ENCODE data around the gene ANKRD13C. TPM values are rescaled to one million over a fixed set of nuclear protein-coding genes. Genes with fewer than 3 reads are reported as not detected.

Gene ANKRD13C, protein sequence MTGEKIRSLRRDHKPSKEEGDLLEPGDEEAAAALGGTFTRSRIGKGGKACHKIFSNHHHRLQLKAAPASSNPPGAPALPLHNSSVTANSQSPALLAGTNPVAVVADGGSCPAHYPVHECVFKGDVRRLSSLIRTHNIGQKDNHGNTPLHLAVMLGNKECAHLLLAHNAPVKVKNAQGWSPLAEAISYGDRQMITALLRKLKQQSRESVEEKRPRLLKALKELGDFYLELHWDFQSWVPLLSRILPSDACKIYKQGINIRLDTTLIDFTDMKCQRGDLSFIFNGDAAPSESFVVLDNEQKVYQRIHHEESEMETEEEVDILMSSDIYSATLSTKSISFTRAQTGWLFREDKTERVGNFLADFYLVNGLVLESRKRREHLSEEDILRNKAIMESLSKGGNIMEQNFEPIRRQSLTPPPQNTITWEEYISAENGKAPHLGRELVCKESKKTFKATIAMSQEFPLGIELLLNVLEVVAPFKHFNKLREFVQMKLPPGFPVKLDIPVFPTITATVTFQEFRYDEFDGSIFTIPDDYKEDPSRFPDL
- polyA plus RNA-seq (2013), result 19.2 and 19.5 TPM in 2 replicates

GRCh38 chr1:70354332-70355110, at the start of gene ANKRD13C:
Gene ANKRD13C (minus strand): TSS chr1:70354722. CDS start chr1:70354408, 314 bp downstream.
- Histone ChIP-seq H4K8ac (ENCODE audit: low read depth, low read length) (peak within 1 kb of the TSS; percentile 98), H3K4me2 (ENCODE audit: low read length) (peak within 1 kb of the TSS; percentile 98), H4K91ac (ENCODE audit: low read depth, low read length) (peak within 1 kb of the TSS; percentile 76), H2BK5ac (ENCODE audit: low read depth, low read length, poor library complexity) (peak within 1 kb of the TSS; percentile 68), H3K4me1 (ENCODE audit: control insufficient read depth in 1 of 2, insufficient read depth in 2 of 2, low read length in 2 of 2) (no peaks in the 10 kb centered on the region), H2BK12ac (ENCODE audit: low read length) (peak within 1 kb of the TSS; percentile 36), H2AFZ (ENCODE audit: insufficient read depth, low read length, poor library complexity) (peak within 1 kb of the TSS; percentile 71), H3K27ac (ENCODE audit: low read depth, low read length) (peak within 1 kb of the TSS; percentile 87), H2AK5ac (ENCODE audit: low read length) (peak within 1 kb of the TSS; percentile 89), H3K9me3 (ENCODE audit: insufficient read depth, low read depth, low read length) (no peaks in the 10 kb centered on the region), H3K14ac (ENCODE audit: low read length) (peak within 1 kb of the TSS; percentile 92), H4K12ac (ENCODE audit: low read depth, low read length) (peak within 1 kb of the TSS; percentile 90), H3K4me3 (ENCODE audit: low read depth, low read length) (peak within 1 kb of the TSS; percentile 99), H3K18ac (ENCODE audit: low read length) (peak within 1 kb of the TSS; percentile 84), H3K23ac (ENCODE audit: low read length) (peak within 1 kb of the TSS; percentile 30), H3K36me3 (ENCODE audit: control insufficient read depth in 1 of 2, insufficient read depth in 2 of 2, low read length in 2 of 2) (peaks cover 3 to 6% of the 10 kb centered on the region in 2 experiments), H3K79me1 (ENCODE audit: low read length) (peaks cover 12% of the 10 kb centered on the region), H3K4ac (ENCODE audit: low read depth, low read length) (peak within 1 kb of the TSS; percentile 80), H2BK120ac (ENCODE audit: insufficient read depth, low read length, poor library complexity) (peak within 1 kb of the TSS; percentile 82), H3K27me3 (ENCODE audit: insufficient read depth, low read length) (no peaks in the 10 kb centered on the region), H3K9ac (ENCODE audit: low read length) (peak within 1 kb of the TSS; percentile 99), H3K79me2 (ENCODE audit: control insufficient read depth, insufficient read depth, low read length, poor library complexity) (peaks cover 12% of the 10 kb centered on the region)
- WGBS (ENCODE audit: extremely low coverage, insufficient coverage, insufficient read length), result no CpG with 5 or more reads among the region's 65 CpGs
- DNase-seq, result peak; percentile 91 to 96

GRCh38 chr1:70403759-70404158, 49.2 kb upstream of the ANKRD13C start:
- Histone ChIP-seq H3K79me2 (ENCODE audit: control insufficient read depth, insufficient read depth, low read length, poor library complexity) (no peaks in the 10 kb centered on the region), H3K14ac (ENCODE audit: low read length) (no peak overlapping the region), H2AFZ (ENCODE audit: insufficient read depth, low read length, poor library complexity) (no peak overlapping the region), H2BK12ac (ENCODE audit: low read length) (no peak overlapping the region), H4K8ac (ENCODE audit: low read depth, low read length) (no peak overlapping the region), H2AK5ac (ENCODE audit: low read length) (no peak overlapping the region), H3K27me3 (ENCODE audit: insufficient read depth, low read length) (no peaks in the 10 kb centered on the region), H3K4me1 (ENCODE audit: control insufficient read depth in 1 of 2, insufficient read depth in 2 of 2, low read length in 2 of 2) (no peaks in the 10 kb centered on the region), H4K91ac (ENCODE audit: low read depth, low read length) (no peak overlapping the region), H2BK5ac (ENCODE audit: low read depth, low read length, poor library complexity) (no peak overlapping the region), H3K4me3 (ENCODE audit: low read depth, low read length) (no peak overlapping the region), H3K4me2 (ENCODE audit: low read length) (no peak overlapping the region), H2BK120ac (ENCODE audit: insufficient read depth, low read length, poor library complexity) (no peak overlapping the region), H3K18ac (ENCODE audit: low read length) (no peak overlapping the region), H3K9me3 (ENCODE audit: insufficient read depth, low read depth, low read length) (no peaks in the 10 kb centered on the region), H4K12ac (ENCODE audit: low read depth, low read length) (no peak overlapping the region), H3K9ac (ENCODE audit: low read length) (no peak overlapping the region), H3K4ac (ENCODE audit: low read depth, low read length) (no peak overlapping the region), H3K23ac (ENCODE audit: low read length) (no peak overlapping the region), H3K27ac (ENCODE audit: low read depth, low read length) (no peak overlapping the region), H3K36me3 (ENCODE audit: control insufficient read depth in 1 of 2, insufficient read depth in 2 of 2, low read length in 2 of 2) (no peaks in the 10 kb centered on the region), H3K79me1 (ENCODE audit: low read length) (no peaks in the 10 kb centered on the region)
- no CpG with 5 or more reads among the region's 2 CpGs for WGBS (ENCODE audit: extremely low coverage, insufficient coverage, insufficient read length)
- DNase-seq, result no peak

DNA sequence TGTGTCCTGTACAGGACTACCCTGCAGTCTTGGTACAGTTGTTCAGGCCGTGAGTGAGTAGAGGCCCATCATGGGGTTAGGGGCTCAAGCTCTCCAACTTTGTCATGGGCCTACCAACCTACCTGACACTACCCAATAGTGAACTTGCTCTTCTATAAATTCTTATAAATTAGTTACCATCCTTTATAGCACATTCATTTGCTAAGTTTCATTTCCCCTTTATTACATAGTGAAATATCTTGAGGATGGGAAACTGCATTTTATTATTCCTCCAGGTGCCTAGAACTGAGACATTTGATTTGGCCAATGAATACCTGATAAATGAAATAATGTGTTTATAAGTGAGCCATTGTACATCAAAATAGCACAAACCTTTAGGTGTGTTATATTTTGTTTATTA, 47.5 kb upstream of the ANKRD13C start:
- Histone ChIP-seq H3K14ac (ENCODE audit: low read length) (no peak overlapping the region), H2BK120ac (ENCODE audit: insufficient read depth, low read length, poor library complexity) (no peak overlapping the region), H3K4me2 (ENCODE audit: low read length) (no peak overlapping the region), H2AFZ (ENCODE audit: insufficient read depth, low read length, poor library complexity) (no peak overlapping the region), H2BK5ac (ENCODE audit: low read depth, low read length, poor library complexity) (no peak overlapping the region), H3K9me3 (ENCODE audit: insufficient read depth, low read depth, low read length) (no peaks in the 10 kb centered on the region), H3K18ac (ENCODE audit: low read length) (no peak overlapping the region), H3K9ac (ENCODE audit: low read length) (no peak overlapping the region), H3K4ac (ENCODE audit: low read depth, low read length) (no peak overlapping the region), H3K23ac (ENCODE audit: low read length) (no peak overlapping the region), H3K4me1 (ENCODE audit: control insufficient read depth in 1 of 2, insufficient read depth in 2 of 2, low read length in 2 of 2) (no peaks in the 10 kb centered on the region), H3K79me2 (ENCODE audit: control insufficient read depth, insufficient read depth, low read length, poor library complexity) (no peaks in the 10 kb centered on the region), H2BK12ac (ENCODE audit: low read length) (no peak overlapping the region), H3K79me1 (ENCODE audit: low read length) (no peaks in the 10 kb centered on the region), H4K91ac (ENCODE audit: low read depth, low read length) (no peak overlapping the region), H4K12ac (ENCODE audit: low read depth, low read length) (no peak overlapping the region), H3K27me3 (ENCODE audit: insufficient read depth, low read length) (no peaks in the 10 kb centered on the region), H2AK5ac (ENCODE audit: low read length) (no peak overlapping the region), H3K27ac (ENCODE audit: low read depth, low read length) (no peak overlapping the region), H3K4me3 (ENCODE audit: low read depth, low read length) (no peak overlapping the region), H4K8ac (ENCODE audit: low read depth, low read length) (no peak overlapping the region), H3K36me3 (ENCODE audit: control insufficient read depth in 1 of 2, insufficient read depth in 2 of 2, low read length in 2 of 2) (no peaks in the 10 kb centered on the region)
- WGBS (ENCODE audit: extremely low coverage, insufficient coverage, insufficient read length), result no CpG with 5 or more reads among the region's 1 CpG
- no peak for DNase-seq

DNA sequence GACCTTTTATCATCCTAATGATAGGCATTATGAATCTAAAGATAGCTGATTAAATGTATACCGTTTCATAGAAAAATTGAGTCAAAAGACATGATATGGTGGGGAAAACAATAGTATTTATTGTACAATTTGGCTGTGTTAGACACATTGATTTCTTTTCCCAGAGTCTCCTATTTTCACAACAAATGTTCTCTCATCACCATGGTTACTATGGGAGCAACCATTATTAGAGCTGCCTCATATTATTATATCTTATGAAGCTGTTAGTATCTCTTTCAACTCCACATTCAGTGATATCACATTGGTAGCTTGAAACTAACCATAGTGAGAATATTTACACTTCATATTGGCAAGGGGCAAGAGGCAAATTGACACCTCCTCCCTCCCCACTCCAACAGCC, 45.8 kb upstream of the ANKRD13C start:
- Histone ChIP-seq H3K4me1 (ENCODE audit: control insufficient read depth in 1 of 2, insufficient read depth in 2 of 2, low read length in 2 of 2) (no peaks in the 10 kb centered on the region), H3K23ac (ENCODE audit: low read length) (no peak overlapping the region), H2AK5ac (ENCODE audit: low read length) (no peak overlapping the region), H3K9me3 (ENCODE audit: insufficient read depth, low read depth, low read length) (no peaks in the 10 kb centered on the region), H2AFZ (ENCODE audit: insufficient read depth, low read length, poor library complexity) (no peak overlapping the region), H3K4ac (ENCODE audit: low read depth, low read length) (no peak overlapping the region), H3K4me3 (ENCODE audit: low read depth, low read length) (no peak overlapping the region), H3K79me1 (ENCODE audit: low read length) (no peaks in the 10 kb centered on the region), H4K91ac (ENCODE audit: low read depth, low read length) (no peak overlapping the region), H3K14ac (ENCODE audit: low read length) (no peak overlapping the region), H2BK120ac (ENCODE audit: insufficient read depth, low read length, poor library complexity) (no peak overlapping the region), H4K8ac (ENCODE audit: low read depth, low read length) (no peak overlapping the region), H3K27ac (ENCODE audit: low read depth, low read length) (no peak overlapping the region), H3K79me2 (ENCODE audit: control insufficient read depth, insufficient read depth, low read length, poor library complexity) (no peaks in the 10 kb centered on the region), H3K27me3 (ENCODE audit: insufficient read depth, low read length) (no peaks in the 10 kb centered on the region), H3K18ac (ENCODE audit: low read length) (no peak overlapping the region), H3K36me3 (ENCODE audit: control insufficient read depth in 1 of 2, insufficient read depth in 2 of 2, low read length in 2 of 2) (no peaks in the 10 kb centered on the region), H3K9ac (ENCODE audit: low read length) (no peak overlapping the region), H2BK12ac (ENCODE audit: low read length) (no peak overlapping the region), H2BK5ac (ENCODE audit: low read depth, low read length, poor library complexity) (no peak overlapping the region), H3K4me2 (ENCODE audit: low read length) (no peak overlapping the region), H4K12ac (ENCODE audit: low read depth, low read length) (no peak overlapping the region)
- no peak for DNase-seq
- no CpG with 5 or more reads among the region's 1 CpG for WGBS (ENCODE audit: extremely low coverage, insufficient coverage, insufficient read length)

Data from trophoblast cell (in vitro differentiated cells and primary cell).